Left lobe of liver (tissue), 2 donors: ENCODE data around the gene FBXO3. TPM values are rescaled to one million over a fixed set of nuclear protein-coding genes. Genes with fewer than 3 reads are reported as not detected.

ENCODE experiments used
- ATAC-seq: fragments of 200-7000 bp; cut with Tn5 transposase; one replicate; pipeline ENCODE4 v1.9.1; 2020; ENCODE audit warnings: mild to moderate bottlenecking, moderate library complexity
- DNase-seq: peaks from one replicate; pipeline ENCODE4 v3.0.0-alpha.2; 2020; ENCODE audit warnings: low spot score
- total RNA-seq: library from RNA; stranded (reverse); gene quantifications from one replicate; pipeline ENCODE4 v1.2.1, GENCODE V29; 2021
- donor health status: DM: no; HTN: no; CAD: no; lungs with moderate emphysema.
- donor health status: DM: no; HTN: yes; CAD: no.

FBXO3 gene
- total RNA-seq, 1 donor from 2014 or later = 18.9 TPM

GRCh38 chr11:33772870-33773269 is 1.4 kb downstream of the FBXO3 start:
- DNase-seq (no peak), ATAC-seq (no peak)

GRCh38 chr11:33772300-33772699 is 2.0 kb downstream of the FBXO3 start:
- ATAC-seq = no peak
- DNase-seq = no peak

- ATAC-seq (peak; percentile 72), DNase-seq (peak; percentile 51)
These were observed 4.1 kb downstream of the FBXO3 start for GRCh38 chr11:33770236-33770635.

DNA sequence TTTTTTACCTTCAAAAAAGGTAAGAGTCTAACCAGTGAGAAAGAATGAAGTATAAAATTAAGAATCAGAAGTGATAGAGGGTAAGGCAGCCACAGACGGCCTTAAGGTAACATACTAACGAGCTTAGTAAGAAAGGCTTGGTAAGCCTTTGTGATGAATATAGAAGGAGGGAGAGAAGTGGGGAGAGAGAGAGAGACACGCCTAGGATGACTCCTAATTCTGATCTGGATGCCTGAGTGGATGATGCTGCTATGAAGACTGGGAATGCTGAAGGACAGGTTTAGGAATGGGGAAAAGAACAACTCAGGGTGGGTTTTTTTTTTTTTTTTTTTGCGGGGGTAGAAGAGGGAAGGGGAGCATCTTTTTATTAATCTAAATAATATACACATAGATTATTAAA is 4.8 kb downstream of the FBXO3 start:
- ATAC-seq (no peak), DNase-seq (no peak)

DNA sequence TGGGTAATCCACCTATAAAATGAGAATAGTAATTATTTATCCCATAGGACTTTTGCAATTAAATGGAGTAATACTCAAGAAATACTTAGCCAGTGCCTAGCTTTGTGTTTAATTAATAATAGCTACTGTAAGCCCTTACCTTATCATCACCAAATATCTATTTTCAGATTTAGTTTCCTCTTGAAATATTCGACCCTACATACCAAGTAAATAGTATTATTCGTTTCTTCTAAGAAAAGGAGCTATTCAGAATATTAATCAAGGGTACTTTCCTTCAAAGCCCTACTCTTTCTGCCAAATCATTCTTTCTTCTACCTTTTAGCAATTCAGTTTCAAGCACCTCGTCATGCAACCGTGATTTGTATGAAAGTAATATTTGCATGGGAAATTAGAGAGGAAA is 6.7 kb downstream of the FBXO3 start:
- DNase-seq (no peak), ATAC-seq (no peak)

DNA sequence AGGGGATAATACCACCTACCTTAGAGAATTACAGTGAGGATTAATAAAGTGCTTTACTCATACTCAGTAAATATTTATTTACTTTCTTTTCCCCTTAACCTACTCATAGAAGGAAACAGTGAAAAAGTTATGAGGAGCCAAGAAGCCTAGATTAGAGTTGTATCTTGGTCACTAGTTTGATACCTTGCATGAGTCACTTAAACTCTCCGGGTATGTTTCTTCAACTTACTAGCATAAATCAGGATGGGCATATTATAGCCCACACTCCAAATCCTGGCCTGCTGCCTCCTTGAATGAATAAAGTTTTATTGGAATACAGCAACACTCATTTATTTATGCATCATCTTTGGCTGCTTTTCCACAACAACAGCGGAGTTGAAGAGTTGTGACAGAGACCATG is 8.2 kb downstream of the FBXO3 start:
- DNase-seq (no peak), ATAC-seq (no peak)

DNA sequence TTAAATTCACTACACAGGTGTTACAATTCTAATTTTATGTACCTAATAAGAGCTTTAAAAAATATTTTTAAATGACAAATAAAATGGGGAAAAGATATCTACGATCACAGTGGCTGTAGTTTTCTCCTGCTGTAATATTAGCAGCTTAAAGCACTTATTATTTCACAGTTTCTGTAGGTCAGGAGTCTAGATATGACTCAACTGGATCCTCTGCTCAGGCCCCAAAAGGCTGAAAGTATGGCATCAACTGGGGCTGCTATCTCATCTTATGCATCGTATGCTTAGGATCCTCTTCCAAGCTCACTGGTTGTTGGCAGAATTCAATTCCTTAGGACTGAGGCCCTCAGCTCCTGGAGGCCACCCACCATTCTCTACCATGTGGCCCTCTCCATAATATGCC is 12.8 kb downstream of the FBXO3 start:
- no peak for DNase-seq
- ATAC-seq = no peak

DNA sequence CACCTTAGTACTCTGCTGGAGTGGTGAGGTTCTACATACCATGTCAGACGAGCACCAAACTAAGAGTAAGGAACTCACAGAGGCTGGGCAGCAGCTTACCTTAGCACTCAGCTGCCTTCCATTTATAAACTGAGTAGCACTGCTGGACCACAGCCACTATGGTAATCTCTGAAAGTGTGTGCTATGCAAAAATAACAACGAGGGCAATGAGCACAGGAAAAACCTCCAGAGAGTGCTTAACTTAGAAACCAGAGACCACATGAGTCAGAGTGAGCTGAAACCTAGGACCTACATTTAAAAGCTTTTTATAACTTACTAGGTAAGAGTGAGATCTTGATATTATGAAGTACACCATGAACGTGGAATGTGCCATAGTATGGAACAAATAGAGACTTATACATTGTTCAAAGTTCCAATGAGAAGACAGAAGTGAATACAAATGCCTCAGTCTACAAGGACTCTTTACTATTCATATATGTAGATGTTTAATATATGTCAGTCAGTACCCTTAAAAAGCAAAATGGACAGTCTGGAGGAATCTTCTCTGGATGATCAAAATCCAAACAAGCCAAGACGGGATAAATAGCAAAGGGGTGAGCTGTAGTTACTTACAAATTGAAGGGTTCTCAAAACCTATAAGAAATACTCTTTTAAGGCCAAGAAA is 20.9 kb downstream of the FBXO3 start:
- DNase-seq (no peak), ATAC-seq (no peak)

GRCh38 chr11:33751878-33752277 is 22.4 kb downstream of the FBXO3 start:
- no peak for ATAC-seq

DNA sequence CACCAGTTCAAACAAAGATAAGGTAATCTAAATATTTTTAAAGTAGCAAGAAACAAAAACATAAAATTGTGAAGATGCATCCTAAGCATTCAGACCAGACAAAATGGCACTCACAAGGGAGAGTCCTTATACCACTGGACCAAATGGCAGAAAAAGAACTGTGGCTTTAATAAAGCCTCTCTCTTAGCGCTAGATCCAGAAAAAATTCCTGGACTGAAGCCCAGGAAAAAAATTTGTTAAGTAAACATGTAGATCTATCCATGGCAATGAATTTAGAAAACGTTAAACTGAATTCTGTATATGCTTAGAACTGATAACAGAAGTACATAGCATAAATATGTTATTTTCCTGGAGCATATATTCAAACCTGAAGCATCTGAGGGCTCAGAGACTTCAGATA is 26.3 kb downstream of the FBXO3 start:
- DNase-seq = no peak

More at GRCh38 chr11:33751878-33752277, 22.4 kb downstream of the FBXO3 start:
- DNase-seq = no peak

DNA sequence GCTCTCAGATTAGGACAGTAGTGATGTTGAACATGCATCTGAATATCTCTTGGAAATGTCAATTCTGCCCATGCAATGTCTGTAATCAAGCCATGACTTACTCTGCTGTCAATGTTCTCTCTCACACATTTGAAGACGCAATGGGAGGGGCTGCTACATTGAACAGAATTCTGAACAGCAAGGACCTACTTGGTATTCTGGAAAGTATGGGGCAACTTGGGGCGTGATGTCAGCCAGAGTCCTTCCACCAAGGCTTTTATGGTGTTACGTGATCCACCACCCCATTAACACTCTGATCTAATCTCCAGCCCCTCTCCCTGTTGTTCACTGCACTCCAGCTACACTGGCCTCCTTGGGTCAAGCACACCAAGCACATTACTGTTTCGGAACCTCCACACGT is 31.0 kb downstream of the FBXO3 start:
- ATAC-seq (no peak), DNase-seq (no peak)

More for the DNA sequence above, 26.3 kb downstream of the FBXO3 start:
- peak; percentile 31 for ATAC-seq

DNA sequence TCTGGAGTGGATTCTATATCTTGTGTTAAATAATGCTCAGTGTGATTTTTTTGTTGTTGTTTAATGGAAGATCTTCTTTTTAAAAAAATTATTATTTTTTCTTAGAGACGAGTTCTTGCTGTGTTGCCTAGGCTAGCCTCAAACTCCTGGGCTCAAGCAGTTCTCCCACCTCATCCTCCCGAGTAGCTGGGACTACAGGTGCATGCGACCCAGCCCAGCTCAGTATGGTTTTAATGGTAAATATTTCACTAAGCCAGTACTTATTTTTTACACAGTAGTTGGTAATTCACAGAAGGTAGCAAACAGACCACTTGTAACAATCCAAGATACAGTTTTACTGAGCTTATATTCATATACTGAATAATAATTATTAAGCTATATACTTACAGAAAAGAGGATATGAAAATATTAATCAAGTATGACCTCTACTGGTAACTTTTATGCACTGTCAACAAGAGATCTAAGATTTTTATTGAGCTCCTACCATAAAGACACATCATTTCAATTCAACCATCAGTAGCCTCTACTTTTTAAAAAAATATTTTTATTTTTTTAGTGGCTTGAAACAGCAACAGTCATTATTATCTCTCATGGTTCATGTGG is 32.0 kb downstream of the FBXO3 start:
- peak; percentile 61 for ATAC-seq
- no peak for DNase-seq

- DNase-seq = no peak
- no peak for ATAC-seq
These were observed 32.5 kb downstream of the FBXO3 start for GRCh38 chr11:33741806-33742205.

- no peak for ATAC-seq
- DNase-seq = no peak
These were observed 36.9 kb downstream of the FBXO3 start for GRCh38 chr11:33737362-33737821.

- DNase-seq = peak; percentile 99
- ATAC-seq = peak; percentile 96
These were observed 38.0 kb downstream of the FBXO3 start, which contains the start of gene CD59 for GRCh38 chr11:33736148-33736812. TSS of gene CD59 (minus strand) at chr11:33736423. CDS start at chr11:33722445, 13,978 bp downstream.

DNA sequence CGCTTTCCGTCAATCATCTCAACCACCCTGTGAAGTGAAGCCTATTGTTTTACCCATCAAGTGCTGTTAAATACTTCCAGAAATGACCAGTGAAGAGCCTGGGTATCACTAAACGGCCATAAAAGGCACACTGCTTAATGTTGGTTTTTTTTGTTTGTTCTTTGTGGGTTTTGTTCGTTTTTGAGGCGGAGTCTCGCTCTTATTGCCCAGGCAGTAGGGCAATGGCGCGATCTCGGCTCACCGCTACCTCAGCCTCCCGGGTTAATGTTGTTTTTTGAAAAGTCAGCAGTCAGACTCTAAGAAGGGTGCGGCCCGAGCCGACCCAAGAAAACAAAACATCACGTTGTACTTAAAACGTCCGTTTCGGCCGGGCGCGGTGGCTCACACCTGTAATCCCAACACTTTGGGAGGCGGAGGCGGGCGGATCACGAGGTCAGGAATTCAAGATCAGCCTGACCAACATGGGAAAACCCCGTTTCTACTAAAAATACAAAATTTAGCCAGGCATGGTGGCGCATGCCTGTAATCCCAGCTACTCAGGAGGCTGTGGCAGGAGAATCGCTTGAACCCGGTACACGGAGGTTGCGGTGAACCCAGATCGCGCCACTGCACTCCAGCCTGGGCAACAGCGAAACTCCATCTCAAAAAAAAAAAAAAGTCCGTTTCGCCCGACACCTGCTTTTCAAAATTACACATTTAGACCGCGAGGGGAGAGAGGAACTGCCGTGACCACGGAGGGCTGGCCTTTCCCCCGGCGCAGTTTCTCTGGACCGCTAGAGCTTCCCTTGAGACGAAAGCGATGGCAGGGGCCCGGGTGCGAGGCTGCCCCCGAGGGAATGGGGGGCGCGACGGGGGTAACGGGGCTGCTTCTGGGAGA is 38.8 kb downstream of the FBXO3 start:
- DNase-seq (no peak), ATAC-seq (peak; percentile 29)

DNA sequence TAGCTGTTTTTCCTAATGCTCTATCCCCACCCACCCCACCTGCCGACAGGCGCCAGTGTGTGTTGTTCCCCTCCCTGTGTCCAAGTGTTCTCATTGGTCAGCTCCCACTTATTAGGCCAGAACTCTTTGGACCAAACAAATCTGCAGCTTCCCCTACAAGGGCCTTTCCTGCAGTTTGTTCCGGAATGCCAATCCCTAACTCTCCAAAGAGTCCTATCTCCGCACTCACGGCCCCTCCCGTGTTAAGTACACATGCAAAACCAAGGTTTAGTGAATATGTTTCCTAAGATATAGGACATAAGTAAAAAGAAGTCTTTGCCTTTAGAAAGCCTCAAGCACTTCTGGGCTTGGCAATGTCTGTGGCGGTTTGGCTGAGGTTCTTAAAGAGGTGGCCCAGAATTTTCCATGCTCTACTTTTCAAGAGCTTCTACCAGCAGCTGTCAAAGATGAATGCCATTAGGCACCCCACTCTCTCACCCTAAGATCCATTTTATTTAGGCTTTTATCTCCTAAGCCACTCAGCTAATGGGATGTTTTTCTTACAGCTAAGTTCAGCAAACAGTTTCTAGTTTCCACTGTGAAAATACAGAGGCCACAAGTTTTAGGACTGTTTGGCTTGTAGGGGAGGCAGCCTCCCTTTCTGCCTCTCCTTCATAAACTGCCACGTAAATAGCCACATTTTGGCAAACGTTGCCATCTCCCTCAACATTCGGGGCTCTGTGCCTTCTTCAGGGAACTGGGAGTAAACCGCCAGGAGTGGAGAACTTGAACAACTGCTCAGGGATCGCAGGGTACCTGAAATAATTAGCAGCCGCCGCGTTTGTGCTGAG is 39.7 kb downstream of the FBXO3 start:
- DNase-seq (no peak), ATAC-seq (no peak)

GRCh38 chr11:33733980-33734379 is 40.3 kb downstream of the FBXO3 start:
- no peak for DNase-seq

GRCh38 chr11:33731723-33732531 is 42.4 kb downstream of the FBXO3 start:
- DNase-seq = no peak
- no peak for ATAC-seq

More at GRCh38 chr11:33733980-33734379, 40.3 kb downstream of the FBXO3 start:
- no peak for ATAC-seq
